ENCODE measurements around the gene BIVM.

DNA sequence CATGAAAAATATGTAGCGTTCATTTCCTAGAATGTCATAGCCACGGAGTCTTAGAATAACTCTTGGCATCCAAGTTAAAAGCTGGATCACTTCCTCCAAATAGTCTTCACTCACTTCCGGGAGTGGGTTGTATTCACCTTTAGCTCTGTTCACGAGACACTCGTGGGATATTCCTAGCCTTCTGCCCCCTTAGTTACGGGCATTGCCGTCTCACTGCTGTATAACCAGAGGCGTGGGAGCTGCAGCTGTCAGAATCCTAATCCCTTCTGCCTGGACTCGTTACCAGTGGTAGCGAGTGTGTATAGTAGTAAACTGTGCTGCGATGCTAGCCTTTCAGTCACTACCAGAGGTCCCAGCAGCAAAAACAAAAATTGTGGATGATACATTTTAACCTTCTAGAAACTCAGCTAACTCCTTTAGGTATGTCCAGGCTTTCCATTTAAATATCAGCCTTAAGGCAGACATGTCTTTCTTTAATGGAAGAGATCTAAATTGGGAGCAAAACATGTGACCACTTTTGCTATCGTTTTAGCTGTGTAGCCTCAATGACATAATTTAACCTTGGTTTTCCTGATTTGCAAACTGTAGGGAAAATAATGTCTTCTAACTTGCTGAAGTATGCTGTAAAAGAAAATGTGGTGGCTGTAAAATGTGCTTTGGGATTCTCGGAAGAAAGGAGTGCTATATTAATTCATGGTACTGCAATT lies 81.0 kb downstream of the BIVM start:
- no peak for TF ChIP-seq YY1 (IDR thresholded peaks at IDR 0.05; ENCODE audit: insufficient read depth, insufficient read length)
- TF ChIP-seq SUZ12 (IDR thresholded peaks at IDR 0.05; ENCODE audit: extremely low read depth, insufficient read depth, insufficient read length), result no peak
